ENCODE measurements around the gene KNDC1.

- TF ChIP-seq CTCF (IDR thresholded peaks at IDR 0.05), result no peak
- no peak for TF ChIP-seq POLR2AphosphoS5 (IDR thresholded peaks at IDR 0.05)
- no peak for TF ChIP-seq POLR2A (IDR thresholded peaks at IDR 0.05)
These were observed 23.8 kb downstream of the KNDC1 start for GRCh38 chr10:133183646-133184378.
